Embryonic facial prominence (tissue), 1 donor: ENCODE data around the gene TNFRSF4.

Experiments used
- DNase-seq: peaks from one replicate; pipeline ENCODE4 v3.0.0-alpha.2; 2016; ENCODE audit errors: extremely low spot score

TNFRSF4 gene

DNA sequence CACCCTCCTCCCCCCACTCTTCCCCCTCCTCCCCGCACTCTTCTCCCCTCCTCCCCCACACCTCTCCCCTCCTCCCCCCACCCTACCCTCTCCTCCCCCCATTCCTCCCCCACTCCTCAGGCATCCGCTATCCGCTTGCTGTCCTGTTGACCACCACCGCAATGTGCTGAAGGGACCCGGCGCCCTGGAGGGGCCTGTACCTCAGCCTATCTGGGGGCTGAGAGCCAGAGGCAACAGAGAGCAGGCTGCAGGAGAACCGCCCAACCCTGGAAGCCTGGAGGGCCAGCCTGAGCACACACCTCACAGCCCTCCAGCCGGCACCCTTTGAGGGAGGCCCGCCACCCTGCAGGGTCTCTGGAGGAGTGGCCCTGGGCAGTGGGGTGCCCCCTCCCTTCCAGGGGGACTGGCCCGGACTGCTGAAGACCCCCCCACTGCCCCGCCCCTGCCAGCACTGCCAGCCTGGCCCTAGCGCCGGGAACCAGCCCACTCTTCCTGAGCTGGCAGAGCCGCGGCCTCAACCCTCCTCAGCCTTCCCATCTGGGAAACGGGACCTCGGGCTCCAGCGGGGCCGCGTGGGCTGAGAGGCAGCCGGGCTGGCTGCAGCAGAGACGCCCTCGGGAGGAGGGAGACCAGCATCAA, 31.3 kb upstream of the TNFRSF4 start:
- no peak for DNase-seq

DNA sequence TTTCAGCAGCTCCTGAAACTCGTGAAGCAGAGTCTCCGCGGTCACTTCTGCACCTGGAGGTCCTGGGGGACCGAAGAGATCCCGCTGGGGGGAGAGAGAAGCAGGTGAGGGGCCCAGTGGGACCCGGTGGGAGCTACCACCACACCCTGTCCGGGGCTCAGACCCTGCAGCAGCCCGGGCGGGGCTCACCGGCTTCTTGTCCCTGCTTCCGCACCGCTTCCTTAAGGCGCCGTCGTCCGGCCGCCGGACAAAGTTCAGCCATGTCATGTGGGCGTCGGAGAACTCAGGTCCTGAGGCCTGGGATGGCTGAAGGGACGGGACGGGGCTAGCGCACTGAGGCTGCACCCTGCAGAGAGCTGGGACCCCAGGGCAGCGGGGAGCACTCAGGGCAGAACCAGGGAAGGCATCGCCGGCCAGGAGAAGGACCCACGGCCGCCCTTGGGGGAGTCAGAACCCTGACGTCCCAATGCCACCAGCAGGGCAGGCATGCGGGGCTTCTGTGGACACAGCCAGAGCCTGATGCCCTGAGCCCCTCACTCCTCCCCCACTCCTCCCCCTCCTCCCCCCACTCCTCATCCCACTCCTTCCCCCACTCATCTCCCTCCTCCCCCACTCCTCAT, 30.3 kb upstream of the TNFRSF4 start:
- no peak for DNase-seq

DNA sequence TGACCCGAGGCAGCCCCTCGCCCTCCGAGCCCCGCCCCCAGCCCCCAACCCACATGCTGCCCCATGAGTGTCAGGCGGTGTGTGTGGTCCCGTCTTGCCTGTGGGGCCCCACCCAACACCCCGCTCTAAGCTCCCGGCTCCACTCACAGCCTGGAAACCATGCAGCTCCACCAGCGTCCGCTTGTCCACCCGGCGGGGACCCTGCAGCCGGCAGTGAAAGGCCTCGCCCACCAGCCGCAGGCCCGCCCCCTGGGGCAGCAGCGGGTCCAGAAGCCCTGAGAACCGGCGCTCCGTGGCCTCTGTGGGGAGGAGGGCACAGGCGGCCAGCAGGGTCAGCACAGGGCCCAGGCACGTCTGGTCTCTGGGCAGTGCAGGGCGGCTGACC, 29.8 kb upstream of the TNFRSF4 start:
- no peak for DNase-seq

DNA sequence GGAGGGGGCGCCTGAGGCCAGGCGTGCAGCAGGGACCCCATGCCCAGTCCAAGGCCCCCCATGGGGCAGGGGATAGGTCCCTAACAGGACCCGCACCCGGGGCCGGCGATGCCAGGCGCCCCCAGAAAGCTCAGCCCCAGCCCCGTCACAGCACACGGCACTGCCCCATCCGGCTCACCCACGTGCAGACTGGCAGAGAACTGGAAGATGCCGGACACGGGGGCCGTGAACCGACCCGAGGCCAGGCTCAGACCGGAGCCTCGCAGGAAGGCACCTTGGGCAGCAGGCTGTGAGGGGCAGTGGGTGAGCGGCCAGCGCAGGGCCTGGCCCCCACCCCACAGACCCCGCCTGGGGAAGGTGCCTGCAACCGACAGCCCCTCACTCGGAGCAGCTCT, 29.3 kb upstream of the TNFRSF4 start:
- DNase-seq: no peak

DNA sequence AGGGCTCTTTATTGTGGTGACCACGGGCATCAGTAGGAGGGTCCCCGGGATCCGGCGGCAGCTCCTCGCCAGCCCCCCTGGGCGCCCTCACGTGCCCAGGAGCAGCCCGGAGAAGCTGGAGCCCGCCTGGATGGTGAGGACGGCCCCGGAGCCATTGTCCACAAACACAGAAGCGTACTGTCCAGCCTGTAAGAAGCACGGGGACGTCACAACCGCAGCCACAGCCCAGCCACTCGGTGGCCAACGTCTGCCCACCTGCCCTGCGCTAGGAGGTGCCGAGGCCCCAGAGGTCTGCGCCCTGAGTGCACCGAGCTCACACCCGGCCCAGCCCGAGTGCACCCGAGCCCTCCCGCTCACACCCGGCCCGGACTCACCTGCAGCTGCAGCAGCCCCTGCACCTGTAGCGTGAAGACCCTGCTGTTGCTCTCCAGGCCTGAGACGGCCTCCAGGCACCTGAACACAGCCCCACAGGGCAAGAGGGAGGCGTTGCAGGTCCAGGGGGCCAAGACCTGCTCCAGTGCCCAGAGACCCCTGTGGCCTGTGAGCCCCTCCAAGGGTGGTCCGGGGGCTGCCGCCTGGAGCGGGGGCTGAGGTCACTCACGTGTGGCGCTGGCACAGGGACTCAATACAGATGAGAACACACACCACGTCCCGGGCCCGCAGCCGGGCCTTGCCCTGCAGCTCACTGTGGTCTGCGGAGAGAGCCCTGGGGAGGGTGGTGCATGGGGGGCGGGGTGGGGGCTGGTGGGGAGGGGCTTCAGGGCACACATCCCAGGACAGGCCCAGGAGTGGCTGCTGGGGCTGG, 28.7 kb upstream of the TNFRSF4 start:
- DNase-seq: no peak

DNA sequence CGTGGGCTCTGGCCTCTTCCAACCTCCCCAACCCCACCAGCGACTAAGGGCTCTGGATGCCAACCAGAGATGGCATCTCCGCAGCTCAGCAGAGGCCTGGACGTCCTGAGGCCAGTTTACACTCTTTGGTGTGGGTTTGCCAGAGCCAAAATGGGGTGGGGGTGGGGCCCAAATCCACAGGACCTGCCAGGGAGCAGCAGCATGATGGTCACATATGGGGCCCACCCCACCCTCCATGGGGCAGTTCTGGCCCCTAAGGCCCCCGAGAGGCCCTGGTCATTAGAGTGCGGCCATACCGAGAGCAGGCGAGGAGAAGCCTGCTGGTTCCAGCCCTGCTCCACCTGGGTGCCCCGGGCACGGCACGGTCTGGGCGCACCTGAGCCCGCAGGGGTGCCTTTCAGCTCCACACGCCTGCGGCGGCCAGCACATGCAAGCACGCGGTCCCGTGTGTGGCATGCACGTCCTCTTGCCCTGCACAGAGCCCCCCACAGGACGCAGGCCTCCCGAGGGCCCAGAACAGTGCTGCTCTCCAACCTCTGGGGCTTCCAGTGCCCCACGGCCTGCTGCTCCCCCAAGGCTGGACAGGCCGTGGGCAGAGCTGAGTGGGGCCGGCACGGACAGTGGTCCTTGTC, 27.8 kb upstream of the TNFRSF4 start:
- no peak for DNase-seq

DNA sequence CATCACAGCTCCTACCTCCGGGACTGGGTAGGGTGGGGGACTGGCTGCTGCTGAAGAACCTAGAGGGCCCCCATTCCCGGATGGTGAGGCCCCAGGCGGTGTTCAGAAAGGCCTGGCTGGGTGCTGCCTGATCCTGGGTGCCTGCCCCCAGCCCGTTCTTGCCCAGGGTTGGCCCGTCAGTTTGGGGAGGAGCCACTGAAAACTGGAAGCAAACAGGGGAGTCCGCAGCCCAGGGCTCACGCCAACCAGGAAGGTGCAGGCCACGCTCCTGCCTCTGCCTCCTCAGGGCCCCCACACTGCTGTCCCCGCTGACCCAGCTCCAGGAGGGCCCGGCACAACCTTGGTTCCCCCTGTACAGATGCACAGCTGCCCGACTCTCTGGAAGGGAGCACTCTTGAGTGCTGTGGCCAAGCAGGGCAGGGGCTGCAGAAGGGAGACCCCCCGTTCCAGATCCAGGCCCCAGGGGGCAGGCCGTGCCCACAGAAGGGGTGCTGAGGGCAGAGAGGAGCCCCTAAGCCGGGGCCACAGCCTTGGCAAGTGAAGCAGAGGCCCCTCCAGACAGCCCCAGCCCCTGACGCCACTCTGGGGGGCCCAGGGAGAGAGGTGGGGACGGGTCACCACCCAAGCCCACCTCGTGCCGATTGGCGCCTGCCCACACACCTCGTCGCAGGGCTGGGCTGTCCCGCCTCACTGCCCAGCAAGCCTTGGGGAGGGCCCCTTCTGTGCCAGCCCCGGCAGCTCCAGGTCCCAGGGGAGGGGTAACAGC, 27.1 kb upstream of the TNFRSF4 start:
- DNase-seq: no peak

DNA sequence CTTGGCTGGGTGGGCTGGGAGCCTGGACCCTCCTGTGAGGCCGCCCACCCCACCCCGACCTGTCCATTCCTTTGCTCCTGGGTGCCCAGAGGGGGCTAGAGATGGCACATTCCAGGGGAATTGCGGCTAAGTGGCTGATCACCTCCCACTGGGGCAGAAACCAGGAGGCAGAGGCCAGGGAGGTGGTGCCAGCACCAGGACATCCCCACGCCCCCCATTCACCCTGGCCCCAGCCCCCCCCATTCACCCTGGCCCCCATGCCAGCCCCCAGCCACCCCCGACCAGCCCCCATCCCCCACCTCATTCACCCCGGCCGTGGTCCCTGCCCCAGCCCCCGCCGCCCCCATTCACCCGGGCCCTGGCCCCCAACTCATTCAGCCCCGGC, 26.4 kb upstream of the TNFRSF4 start:
- DNase-seq: no peak

DNA sequence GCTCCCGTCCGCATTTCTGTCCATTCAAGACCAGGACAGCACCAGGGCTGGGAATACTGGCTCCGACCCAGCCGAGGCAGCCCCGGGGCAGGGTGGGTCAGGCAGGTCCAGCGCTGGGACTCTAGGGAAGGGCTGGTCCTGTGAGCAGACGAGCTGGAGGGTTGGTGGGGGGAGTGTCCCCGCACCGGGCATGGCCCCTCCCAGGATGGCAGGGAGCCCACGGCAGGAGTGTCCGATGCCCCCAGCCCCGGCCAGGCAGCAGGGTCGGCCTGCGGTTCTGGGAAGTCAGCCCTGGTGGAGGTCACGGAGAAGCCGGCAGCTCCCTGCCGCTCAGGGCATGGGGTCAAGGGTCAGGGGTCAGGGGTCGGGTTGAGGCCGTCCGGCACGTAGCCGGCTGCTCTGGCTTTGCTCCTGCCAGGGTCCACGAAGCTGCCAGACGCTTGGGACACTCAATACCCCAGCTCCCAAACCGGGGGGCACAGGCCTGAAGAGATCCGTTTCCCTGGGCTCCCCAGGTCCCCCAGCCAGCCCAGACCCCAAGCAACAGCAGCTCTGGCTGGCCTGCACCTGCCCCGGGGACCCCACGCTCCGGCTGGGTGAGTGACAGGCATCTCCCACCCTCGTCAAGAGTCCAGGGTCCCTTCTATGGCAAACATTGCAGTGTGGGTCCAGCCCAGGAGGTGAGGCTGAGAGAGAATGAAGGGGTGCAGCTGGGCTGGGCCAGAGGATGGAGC, 25.8 kb upstream of the TNFRSF4 start:
- no peak for DNase-seq

DNA sequence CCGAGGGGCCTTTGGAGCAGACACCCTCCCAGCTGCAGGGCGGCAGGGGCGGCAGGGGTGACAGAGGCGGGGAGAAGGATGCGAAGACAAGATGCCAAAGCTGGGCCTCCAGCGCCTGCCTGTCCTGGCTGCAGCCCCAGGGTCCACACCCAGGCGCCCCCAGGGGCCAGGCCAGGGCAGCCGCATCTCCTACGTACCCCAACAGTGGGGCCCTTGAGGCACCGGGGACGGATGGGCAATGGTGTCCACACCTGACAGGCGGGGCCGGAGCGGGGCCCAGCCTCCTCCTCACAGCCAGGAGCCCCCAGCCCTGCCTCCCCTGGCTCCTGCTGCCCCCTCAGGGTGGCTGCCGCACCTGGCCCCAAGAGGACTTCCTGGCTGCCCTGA, 25.3 kb upstream of the TNFRSF4 start:
- no peak for DNase-seq

DNA sequence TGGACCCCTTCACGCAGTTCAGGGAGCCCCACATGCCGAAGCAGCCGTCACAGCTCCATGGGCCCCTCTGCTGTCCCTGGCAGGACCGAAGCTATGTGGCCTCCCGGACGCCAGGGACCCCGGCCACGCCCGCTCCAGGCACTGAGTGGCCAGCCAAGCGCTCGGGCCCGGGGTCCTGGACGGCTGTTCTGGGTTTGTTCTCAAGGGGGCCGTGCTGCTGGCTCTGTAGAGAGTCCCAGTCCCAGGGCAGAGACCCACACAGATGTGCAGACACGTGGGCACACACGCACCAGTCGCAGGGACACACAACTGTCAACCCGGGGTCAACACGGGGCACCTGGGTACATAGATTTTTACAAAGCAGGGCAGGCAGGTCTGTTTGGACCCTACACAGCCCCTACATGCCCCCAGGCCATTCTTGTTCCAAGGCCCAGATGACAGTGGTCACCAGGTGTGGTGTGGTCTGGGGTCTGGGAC, 24.8 kb upstream of the TNFRSF4 start:
- no peak for DNase-seq

DNA sequence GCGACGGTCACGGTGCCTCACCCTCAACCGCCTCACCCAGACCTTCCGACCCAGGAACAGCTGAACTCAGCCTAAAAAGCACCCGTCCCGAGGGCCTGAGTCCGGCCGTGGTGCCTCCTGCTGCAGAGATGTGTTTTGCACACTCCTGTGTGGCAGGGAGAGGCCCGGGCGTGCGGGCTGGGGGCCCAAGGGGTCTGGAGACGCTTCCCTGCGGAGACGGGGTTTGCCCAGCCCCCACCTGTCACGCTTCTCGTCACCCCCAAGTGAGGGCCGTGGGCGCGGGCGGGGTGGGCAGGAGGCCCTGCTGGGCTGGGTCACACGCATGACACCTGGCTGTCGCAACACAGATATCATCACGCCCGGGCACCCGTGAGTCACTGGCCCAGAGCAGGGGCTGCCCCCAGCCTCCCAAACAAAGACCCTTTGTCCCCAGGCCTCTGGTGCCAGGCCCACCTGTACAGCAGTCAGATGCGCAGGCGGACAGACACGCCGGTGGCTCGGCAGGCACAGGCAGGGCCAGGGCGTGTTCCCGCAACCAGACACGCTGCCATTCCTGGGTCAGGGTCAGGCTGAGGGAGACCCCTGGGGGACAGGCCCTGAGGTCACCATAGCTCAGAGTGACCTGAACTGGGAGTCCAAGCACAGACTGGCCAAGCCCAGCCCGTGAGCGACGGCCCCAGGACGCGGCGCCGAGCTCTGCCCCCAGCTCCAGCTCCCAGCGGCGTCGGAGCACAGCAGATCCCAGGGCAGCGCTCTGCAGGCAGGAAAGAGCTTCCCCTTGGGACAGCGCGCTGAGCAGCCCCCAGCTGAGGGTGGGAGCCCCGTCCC, 24.1 kb upstream of the TNFRSF4 start:
- DNase-seq: no peak

DNA sequence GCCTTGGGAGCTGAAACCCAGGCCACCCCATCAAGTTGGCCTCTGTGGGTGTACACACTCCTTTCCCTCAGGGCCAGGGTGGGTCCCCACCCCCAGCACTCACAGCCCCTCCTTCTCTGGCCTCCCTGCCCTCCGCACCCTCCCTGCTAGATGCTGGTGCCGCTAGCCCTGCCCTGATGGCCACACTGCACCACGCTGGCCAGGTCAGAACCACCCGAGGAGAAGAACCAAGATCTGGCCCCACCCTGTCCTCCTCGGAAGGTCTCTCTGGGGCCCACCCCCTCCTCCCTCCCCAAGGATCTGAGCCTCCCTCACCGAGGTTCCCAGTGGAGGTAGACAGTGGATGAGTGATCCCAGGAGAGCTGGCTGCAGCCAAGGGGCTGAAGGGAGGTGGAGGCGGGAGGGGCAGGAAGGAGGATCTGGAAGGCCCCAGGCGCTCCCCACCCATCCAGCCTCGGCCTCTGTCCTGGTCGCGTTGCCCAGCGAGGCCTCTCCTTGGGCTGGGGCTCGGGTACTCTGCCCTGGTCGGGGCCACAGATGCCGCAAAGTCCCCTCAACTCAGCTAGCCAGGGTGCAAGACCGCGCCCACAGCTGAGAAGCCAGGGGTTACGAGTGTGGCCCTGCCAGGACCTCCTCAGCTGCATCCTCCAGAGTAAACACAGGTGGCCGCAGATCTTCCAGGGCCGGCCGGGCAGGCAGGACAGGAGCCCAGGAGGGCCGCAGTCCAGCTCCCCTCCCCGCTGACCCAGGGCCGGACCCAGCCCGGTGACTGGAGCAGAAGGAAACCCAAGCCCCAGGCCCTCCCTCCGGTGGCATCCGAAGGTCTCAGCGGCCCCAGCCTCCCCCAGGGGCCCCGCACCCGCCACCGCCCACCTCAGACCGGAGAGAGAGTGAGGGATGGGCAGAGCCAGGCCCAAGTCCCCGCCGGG, 23.3 kb upstream of the TNFRSF4 start:
- no peak for DNase-seq

DNA sequence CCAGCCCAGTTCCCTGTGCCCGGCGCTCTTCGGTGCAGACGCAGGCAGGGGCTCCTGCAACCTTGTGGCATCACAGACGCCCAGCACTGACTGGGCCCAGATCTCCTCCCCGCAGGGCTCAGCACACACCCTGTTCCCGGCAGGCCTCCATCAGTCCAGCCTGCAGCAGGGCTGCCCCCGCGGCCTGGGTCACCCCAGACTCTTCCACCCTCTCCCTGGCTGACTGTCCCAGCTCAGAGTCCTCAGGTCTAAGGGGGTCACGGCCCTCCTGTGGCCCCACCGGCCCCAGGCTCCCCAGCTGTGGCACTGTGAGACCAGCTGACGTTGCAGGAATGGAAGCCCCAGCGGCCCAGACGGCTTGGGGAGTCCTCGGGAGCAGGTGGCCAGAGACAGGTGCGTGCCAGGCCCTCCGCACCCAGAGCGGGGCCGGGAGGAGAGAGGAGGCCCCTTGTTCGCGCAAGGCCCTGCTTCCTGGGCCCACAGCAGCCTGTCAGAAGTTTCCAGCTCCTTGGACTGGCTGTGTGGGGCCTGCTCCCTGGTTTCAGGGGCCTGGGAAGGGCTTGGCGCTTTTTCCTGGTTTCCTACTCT, 22.3 kb upstream of the TNFRSF4 start:
- no peak for DNase-seq

DNA sequence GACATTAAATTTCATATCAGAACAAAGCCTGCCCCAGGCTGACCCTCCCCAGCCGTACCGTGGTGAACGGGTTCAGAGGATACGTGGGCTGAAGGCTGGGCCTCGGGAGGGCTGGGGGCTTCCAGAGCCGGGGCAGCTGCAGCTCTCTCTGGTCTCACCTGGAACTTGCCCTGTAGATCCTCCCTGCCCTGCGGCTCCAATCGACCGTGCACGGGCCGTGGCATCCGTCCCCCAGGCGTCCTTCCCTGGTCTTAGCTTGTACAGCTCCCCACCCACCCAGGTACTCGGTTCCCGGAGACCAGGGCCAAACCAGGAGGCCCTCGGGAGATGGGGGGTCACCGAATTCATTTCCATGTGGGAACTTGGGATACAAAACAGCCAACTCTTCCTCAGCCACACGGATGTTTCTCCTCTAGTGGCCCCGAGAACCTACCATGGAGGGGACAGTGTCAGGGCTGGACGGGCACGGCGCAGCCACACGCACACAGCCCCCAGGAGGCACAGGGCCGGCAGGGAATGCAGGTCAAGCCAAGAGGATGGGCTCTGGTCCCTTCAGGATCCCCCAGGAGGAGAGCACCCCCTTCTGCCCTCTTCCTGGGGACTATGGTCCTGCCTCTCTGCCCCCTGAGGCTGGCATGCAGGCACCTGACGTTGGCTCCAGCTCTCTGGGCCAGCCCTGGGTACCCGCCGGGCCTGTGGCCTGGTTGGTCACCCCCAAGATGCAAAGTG, 21.2 kb upstream of the TNFRSF4 start:
- no peak for DNase-seq

DNA sequence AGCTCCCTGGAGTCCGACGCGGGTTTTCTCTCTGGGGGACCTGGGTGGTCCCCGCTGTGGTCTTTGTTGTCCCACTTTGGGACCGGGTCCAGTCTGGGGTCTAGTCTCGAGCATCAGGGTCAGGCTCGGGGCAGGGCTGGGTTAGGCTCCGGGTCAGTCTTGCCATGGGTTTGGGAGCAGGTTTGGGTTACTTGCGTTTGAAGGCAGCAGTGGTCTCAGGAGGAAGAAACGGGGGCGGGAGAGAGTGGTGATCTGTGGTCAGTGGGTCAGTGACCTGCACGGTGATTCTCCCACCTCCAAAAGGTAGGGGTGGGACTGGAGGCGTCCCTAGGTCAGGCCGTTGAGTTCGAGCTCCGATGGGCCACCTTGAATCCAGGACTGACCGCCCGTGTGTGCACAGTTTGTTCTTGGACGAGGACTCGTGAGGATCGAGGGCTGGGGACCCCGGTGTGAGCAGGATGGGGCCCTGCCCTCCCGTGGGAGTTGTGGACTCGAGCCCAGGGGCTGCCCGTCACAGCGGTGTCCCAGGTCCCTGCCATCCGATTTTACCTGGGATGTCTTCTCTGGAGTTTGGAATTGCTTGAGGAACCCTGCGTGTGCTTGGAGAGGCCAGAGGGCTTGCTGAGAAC, 20.3 kb upstream of the TNFRSF4 start:
- DNase-seq: no peak

DNA sequence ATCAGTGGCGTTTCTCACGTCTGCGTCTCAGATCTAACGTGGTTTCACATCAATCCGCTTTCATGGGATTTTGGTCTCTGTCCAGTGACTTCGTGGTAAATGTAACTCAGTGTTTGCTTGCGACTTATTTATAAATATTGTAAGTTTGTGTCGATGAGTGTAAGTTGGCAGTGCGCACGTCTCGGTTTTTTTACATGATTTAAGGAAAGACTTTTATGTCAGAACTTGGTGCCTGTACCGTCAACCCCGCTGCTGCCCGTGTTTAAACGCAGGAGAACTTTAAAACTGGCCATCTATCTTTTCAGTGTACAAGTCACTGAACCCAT, 19.6 kb upstream of the TNFRSF4 start:
- DNase-seq: no peak
